Vagina (tissue), 2 donors: Measurements from ENCODE around the gene TMEM266. TPM values are rescaled to one million over a fixed set of nuclear protein-coding genes. Genes with fewer than 3 reads are reported as not detected.

ENCODE experiments used
- DNase-seq, 2 donors: peaks; one replicate each; pipeline ENCODE4 v3.0.0-alpha.2; 2017; ENCODE audit errors: extremely low spot score in 2 of 2
- H3K27ac ChIP-seq: fragments of 200-600 bp; sonication (generic); one replicate; pipeline ENCODE4 v1.5.1; 2019
- H3K27me3 ChIP-seq: fragments of 200-600 bp; sonication (generic); one replicate; pipeline ENCODE4 v1.5.1; 2019
- H3K36me3 ChIP-seq, 2 donors: fragments of 200-600 bp; sonication (generic); one replicate each; pipeline ENCODE4 v1.5.1; 2017 to 2019
- H3K4me1 ChIP-seq: fragments of 200-600 bp; sonication (generic); one replicate; pipeline ENCODE4 v1.5.1; 2019
- H3K4me3 ChIP-seq, 2 donors: fragments of 200-600 bp; sonication (generic); 1 replicate in 1 of 2; 2 replicates in 1 of 2; pipeline ENCODE4 v1.5.1; 2016 to 2019
- H3K9me3 ChIP-seq: fragments of 200-600 bp; sonication (generic); one replicate; pipeline ENCODE4 v1.5.1; 2019
- POLR2A ChIP-seq, 2 donors: fragments of 450-650 bp; IDR thresholded peaks; one replicate each; pipeline ENCODE4 v1.6.1; 2017; ENCODE audit warnings: antibody characterized with exemption in 2 of 2, mild to moderate bottlenecking in 2 of 2, moderate library complexity in 2 of 2
- POLR2AphosphoS5 ChIP-seq, 2 donors: sonication (generic); formaldehyde crosslinking; IDR thresholded peaks; one replicate each; pipeline ENCODE4 v1.9.0; 2017; ENCODE audit warnings: antibody characterized with exemption in 2 of 2, mild to moderate bottlenecking in 2 of 2, low read depth in 1 of 2; ENCODE audit not compliant: insufficient read depth in 1 of 2
- intact Hi-C: fragments of 100-400 bp; cut with DNase I; formaldehyde crosslinking; loops from one replicate; pipeline ENCODE4 v1.15.1; 2023
- total RNA-seq: library from RNA; depleted of rRNA; stranded (reverse); fragments of >200 nt; gene quantifications from one replicate; pipeline ENCODE4 v1.2.3, GENCODE V29; 2016
- TF ChIP-seq, protein P1 (sequence below), 3 experiments: fragments of 450-650 bp in 2 of 3; fragments of 200-600 bp in 1 of 3; sonication (generic) in 1 of 3; IDR thresholded peaks; one replicate each; pipeline ENCODE4 v1.5.1; 2017 to 2019; ENCODE audit warnings: antibody characterized with exemption in 3 of 3, mild to moderate bottlenecking in 2 of 3, moderate library complexity in 2 of 3

The TMEM266 gene
- total RNA-seq, 1 donor from 2014 or later = not detected

DNA sequence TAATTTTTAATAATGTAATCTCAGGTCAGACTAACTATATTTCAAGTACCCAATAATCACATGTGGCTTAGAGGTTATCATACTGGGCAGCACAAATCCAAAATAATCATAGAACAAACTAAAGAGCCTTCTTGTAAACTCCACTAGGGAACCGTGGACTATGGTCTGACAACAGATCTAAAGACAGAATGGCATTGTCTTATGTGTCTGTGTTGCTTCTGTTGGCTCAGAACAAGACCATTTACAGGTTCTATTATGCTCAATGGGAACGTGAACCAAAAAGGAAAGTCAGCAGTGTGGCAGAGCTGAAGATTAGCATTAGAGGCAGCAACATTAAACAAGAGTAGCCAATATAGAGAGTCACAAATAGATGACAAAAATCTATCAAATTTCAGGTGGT, 176.6 kb downstream of the TMEM266 start:
- TF ChIP-seq, protein P1, sequence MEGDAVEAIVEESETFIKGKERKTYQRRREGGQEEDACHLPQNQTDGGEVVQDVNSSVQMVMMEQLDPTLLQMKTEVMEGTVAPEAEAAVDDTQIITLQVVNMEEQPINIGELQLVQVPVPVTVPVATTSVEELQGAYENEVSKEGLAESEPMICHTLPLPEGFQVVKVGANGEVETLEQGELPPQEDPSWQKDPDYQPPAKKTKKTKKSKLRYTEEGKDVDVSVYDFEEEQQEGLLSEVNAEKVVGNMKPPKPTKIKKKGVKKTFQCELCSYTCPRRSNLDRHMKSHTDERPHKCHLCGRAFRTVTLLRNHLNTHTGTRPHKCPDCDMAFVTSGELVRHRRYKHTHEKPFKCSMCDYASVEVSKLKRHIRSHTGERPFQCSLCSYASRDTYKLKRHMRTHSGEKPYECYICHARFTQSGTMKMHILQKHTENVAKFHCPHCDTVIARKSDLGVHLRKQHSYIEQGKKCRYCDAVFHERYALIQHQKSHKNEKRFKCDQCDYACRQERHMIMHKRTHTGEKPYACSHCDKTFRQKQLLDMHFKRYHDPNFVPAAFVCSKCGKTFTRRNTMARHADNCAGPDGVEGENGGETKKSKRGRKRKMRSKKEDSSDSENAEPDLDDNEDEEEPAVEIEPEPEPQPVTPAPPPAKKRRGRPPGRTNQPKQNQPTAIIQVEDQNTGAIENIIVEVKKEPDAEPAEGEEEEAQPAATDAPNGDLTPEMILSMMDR (IDR thresholded peaks at IDR 0.05) = no peak
- no peak for TF ChIP-seq POLR2A (IDR thresholded peaks at IDR 0.05)
- TF ChIP-seq POLR2AphosphoS5 (IDR thresholded peaks at IDR 0.05; ENCODE audit: insufficient read depth in 1 of 2, low read depth in 1 of 2) = no peak
- Histone ChIP-seq H3K4me3 (no peak overlapping the region), H3K36me3 (no peaks in the 10 kb centered on the region), H3K9me3 (no peaks in the 10 kb centered on the region), H3K4me1 (no peaks in the 10 kb centered on the region), H3K27ac (no peak overlapping the region), H3K27me3 (no peaks in the 10 kb centered on the region)
- intact Hi-C loops = no loop called here
- no peak for DNase-seq

DNA sequence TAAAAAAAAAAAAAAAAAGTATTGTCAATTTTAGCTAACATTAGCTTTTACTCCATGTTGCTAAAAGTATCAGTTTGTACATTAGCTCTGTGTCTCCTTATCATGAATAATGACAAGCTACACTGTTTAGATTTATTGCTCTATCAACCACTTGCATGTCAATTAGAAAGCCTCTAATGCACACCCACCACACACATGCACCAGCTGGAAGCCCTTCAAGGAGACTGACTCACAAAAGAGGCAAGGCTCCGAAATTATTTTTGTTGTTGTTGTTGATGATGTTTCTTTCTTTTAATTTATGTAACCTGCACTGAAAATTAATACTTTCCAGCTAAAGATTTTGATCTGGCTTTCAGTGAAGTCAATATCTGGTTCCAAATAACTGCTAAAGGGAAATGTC, 180.0 kb downstream of the TMEM266 start:
- Histone ChIP-seq H3K4me1 (no peaks in the 10 kb centered on the region), H3K27ac (no peak overlapping the region), H3K9me3 (no peaks in the 10 kb centered on the region), H3K27me3 (no peaks in the 10 kb centered on the region), H3K4me3 (no peak overlapping the region), H3K36me3 (peaks cover 0 to 4% of the 10 kb centered on the region in 2 donors)
- TF ChIP-seq POLR2AphosphoS5 (IDR thresholded peaks at IDR 0.05; ENCODE audit: insufficient read depth in 1 of 2, low read depth in 1 of 2) (no peak), POLR2A (IDR thresholded peaks at IDR 0.05) (no peak)
- TF ChIP-seq, protein P1 (IDR thresholded peaks at IDR 0.05) = no peak
- DNase-seq = no peak
- intact Hi-C loops = no loop called here

DNA sequence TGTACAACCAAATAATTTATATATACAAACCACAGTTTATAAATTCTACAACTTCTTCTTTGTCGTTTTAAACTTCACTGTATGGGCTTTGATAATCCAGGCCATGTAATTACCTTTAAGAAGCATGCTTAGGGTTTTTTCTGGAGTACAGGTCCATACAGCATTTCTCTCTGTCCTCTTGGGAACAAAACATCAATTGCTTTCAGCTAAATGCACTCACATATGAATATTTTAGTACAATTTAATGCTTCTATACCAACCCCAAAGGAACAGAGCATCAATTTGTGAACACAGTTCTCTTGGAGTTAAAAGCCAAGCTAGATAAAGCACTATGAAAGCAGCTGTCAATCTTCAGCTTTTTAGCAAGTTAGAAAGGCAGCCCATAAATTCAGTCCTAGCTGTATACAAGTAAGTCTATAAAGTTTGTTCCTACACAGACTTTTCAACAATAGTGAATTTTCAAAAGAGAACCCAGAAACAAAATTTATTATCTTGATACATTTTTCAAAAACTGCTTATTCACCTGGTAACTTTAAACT, 185.4 kb downstream of the TMEM266 start:
- DNase-seq = no peak
- no peak for TF ChIP-seq POLR2A (IDR thresholded peaks at IDR 0.05)
- TF ChIP-seq POLR2AphosphoS5 (IDR thresholded peaks at IDR 0.05; ENCODE audit: insufficient read depth in 1 of 2, low read depth in 1 of 2) = no peak
- TF ChIP-seq, protein P1 (IDR thresholded peaks at IDR 0.05) = no peak
- Histone ChIP-seq H3K36me3 (peaks cover 3 to 4% of the 10 kb centered on the region in 2 donors), H3K27me3 (no peaks in the 10 kb centered on the region), H3K27ac (no peak overlapping the region), H3K4me3 (no peak overlapping the region), H3K9me3 (no peaks in the 10 kb centered on the region), H3K4me1 (no peaks in the 10 kb centered on the region)
- intact Hi-C loops = no loop called here

DNA sequence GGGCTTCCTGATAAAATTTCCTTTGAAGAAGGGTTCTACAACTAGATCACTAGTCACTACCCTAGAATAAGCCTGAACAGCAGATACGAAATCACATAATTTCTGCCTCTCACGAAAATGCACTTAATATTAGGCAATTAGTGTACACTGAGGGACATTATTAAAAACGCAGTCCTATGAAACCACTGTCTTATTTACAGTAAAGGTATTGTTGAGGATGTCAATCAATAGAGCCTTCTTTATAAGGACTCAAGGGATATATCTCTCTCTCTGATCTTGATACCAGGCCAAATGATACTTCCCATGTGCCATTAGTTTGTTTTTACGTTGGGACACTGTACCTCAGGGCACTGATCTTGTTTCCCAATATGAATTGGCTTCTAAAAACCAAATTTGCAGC, 191.9 kb downstream of the TMEM266 start:
- H3K27ac ChIP-seq = no peak overlapping the region
- no peaks in the 10 kb centered on the region for H3K9me3 ChIP-seq
- intact Hi-C loops = no loop called here
- DNase-seq = no peak
- H3K4me1 ChIP-seq = no peaks in the 10 kb centered on the region
- TF ChIP-seq POLR2AphosphoS5 (IDR thresholded peaks at IDR 0.05; ENCODE audit: insufficient read depth in 1 of 2, low read depth in 1 of 2) (no peak), POLR2A (IDR thresholded peaks at IDR 0.05) (no peak)
- TF ChIP-seq, protein P1 (IDR thresholded peaks at IDR 0.05) = no peak
- H3K4me3 ChIP-seq = no peak overlapping the region
- no peaks in the 10 kb centered on the region for H3K36me3 ChIP-seq
- no peaks in the 10 kb centered on the region for H3K27me3 ChIP-seq

DNA sequence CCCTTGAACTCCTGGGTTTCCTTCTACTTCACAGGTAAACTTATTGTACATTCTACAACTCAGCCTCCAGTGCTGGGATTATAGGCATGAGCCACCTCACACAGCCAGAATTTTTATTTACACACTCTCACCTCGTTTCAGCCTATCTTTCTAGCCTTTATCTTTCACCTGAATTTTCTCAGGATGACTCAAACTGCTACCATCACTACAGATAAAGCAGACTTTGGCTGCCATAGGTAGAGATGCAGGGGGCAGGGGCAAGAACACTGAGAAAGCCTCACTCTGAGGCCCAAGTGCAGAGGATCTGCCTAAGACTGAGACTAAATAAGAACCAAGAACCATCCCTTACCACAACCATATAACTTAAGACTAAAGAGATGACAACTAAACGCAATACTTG, 192.5 kb downstream of the TMEM266 start:
- intact Hi-C loops = no loop called here
- no peak for DNase-seq
- no peak overlapping the region for H3K27ac ChIP-seq
- no peak overlapping the region for H3K4me3 ChIP-seq
- no peaks in the 10 kb centered on the region for H3K36me3 ChIP-seq
- TF ChIP-seq, protein P1 (IDR thresholded peaks at IDR 0.05) = no peak
- TF ChIP-seq POLR2A (IDR thresholded peaks at IDR 0.05) = no peak
- TF ChIP-seq POLR2AphosphoS5 (IDR thresholded peaks at IDR 0.05; ENCODE audit: insufficient read depth in 1 of 2, low read depth in 1 of 2) = no peak
- no peaks in the 10 kb centered on the region for H3K9me3 ChIP-seq
- H3K4me1 ChIP-seq = no peaks in the 10 kb centered on the region
- no peaks in the 10 kb centered on the region for H3K27me3 ChIP-seq
